Neural cell (in vitro differentiated cells): ENCODE results near the gene GPR89A. TPM values are rescaled to one million over a fixed set of nuclear protein-coding genes. Genes with fewer than 3 reads are reported as not detected.
"Not testable (repeated sequence)": the region's sequence is repeated elsewhere in the genome, so short reads cannot be mapped to it uniquely, and the experiment has no call there.

Experiments used
- H2AFZ ChIP-seq: fragments of 200-600, 300-800 bp; sonication (generic), shearing (Covaris generic); 2 replicates; pipeline ENCODE4 v1.6.0; 2014; ENCODE audit warnings: low read depth, mild to moderate bottlenecking, antibody characterized with exemption, low read length, moderate library complexity
- H3F3A ChIP-seq: fragments of 200-600 bp; shearing (Covaris generic); 2 replicates; pipeline ENCODE4 v1.6.1; 2016; ENCODE audit warnings: mild to moderate bottlenecking, moderate library complexity, mixed read lengths, antibody characterized with exemption, low read length; ENCODE audit not compliant: insufficient read depth, poor library complexity, severe bottlenecking
- H3K27ac ChIP-seq: fragments of 200-600, 300-800 bp; sonication (generic), shearing (Covaris generic); 2 replicates; pipeline ENCODE4 v1.5.1; 2014; ENCODE audit warnings: mild to moderate bottlenecking, low read length, moderate library complexity
- H3K27me3 ChIP-seq: fragments of 300-800, 200-600 bp; sonication (generic), shearing (Covaris generic); 2 replicates; pipeline ENCODE4 v1.6.0; 2014; ENCODE audit warnings: mild to moderate bottlenecking, low read depth, low read length, moderate library complexity; ENCODE audit not compliant: insufficient read depth
- H3K36me3 ChIP-seq: fragments of 300-800, 200-600 bp; sonication (generic), shearing (Covaris generic); 2 replicates; pipeline ENCODE4 v1.5.1; 2014; ENCODE audit warnings: mild to moderate bottlenecking, antibody characterized with exemption, low read length, moderate library complexity; ENCODE audit not compliant: insufficient read depth
- H3K4me2 ChIP-seq: fragments of 300-800, 200-600 bp; sonication (generic), shearing (Covaris generic); 2 replicates; pipeline ENCODE4 v1.6.0; 2014; ENCODE audit warnings: mild to moderate bottlenecking, low read length
- H3K4me3 ChIP-seq: fragments of 300-800, 200-600 bp; sonication (generic), shearing (Covaris generic); 2 replicates; pipeline ENCODE4 v1.5.1; 2014; ENCODE audit warnings: mild to moderate bottlenecking, low read length, moderate library complexity
- H3K79me2 ChIP-seq: fragments of 200-600 bp; shearing (Covaris generic); replicated peaks from 2 replicates; pipeline ENCODE4 v1.6.0; 2014; ENCODE audit warnings: mild to moderate bottlenecking, low read length, moderate library complexity; ENCODE audit not compliant: insufficient read depth
- H3K9ac ChIP-seq: fragments of 300-800, 200-600 bp; sonication (generic), shearing (Covaris generic); 2 replicates; pipeline ENCODE4 v1.6.1; 2016; ENCODE audit warnings: mild to moderate bottlenecking, low read length, mixed read lengths
- H3K9me2 ChIP-seq: fragments of 200-600 bp; shearing (Covaris generic); 2 replicates; pipeline ENCODE4 v1.6.1; 2016; ENCODE audit warnings: mild to moderate bottlenecking, low read length, mixed read lengths; ENCODE audit not compliant: insufficient read depth
- H3K9me3 ChIP-seq: fragments of 200-600, 300-800 bp; sonication (generic), shearing (Covaris generic); 2 replicates; pipeline ENCODE4 v1.6.1; 2016; ENCODE audit warnings: mild to moderate bottlenecking, mixed run types, low read length, moderate library complexity, mixed read lengths
- H4K20me1 ChIP-seq: fragments of 200-600 bp; shearing (Covaris generic); 2 replicates; pipeline ENCODE4 v1.6.1; 2016; ENCODE audit warnings: mild to moderate bottlenecking, mixed run types; ENCODE audit not compliant: insufficient read depth
- EP300 ChIP-seq: fragments of 450-650 bp; conservative IDR thresholded peaks from 2 replicates; pipeline ENCODE4 v1.6.1; 2014; ENCODE audit warnings: antibody characterized with exemption, mild to moderate bottlenecking, moderate library complexity; ENCODE audit not compliant: poor library complexity, severe bottlenecking
- EZH2 ChIP-seq: fragments of 200-600, 300-800 bp; shearing (Covaris generic), sonication (generic); IDR thresholded peaks from 2 replicates; pipeline ENCODE4 v1.6.1; 2014; ENCODE audit warnings: antibody characterized with exemption, low read length, borderline replicate concordance, mild to moderate bottlenecking; ENCODE audit not compliant: insufficient read depth, poor library complexity, severe bottlenecking
- MXI1 ChIP-seq: fragments of 450-650 bp; conservative IDR thresholded peaks from 2 replicates; pipeline ENCODE4 v1.6.1; 2014; ENCODE audit warnings: antibody characterized with exemption, mild to moderate bottlenecking; ENCODE audit not compliant: poor library complexity, severe bottlenecking
- POLR2AphosphoS5 ChIP-seq: IDR thresholded peaks from 2 replicates; pipeline ENCODE4 v1.6.1; 2012
- RAD21 ChIP-seq: fragments of 450-650 bp; conservative IDR thresholded peaks from 2 replicates; pipeline ENCODE4 v1.6.1; 2014; ENCODE audit warnings: antibody characterized with exemption, mild to moderate bottlenecking, moderate library complexity
- SMC3 ChIP-seq: fragments of 450-650 bp; conservative IDR thresholded peaks from 2 replicates; pipeline ENCODE4 v1.6.1; 2014; ENCODE audit warnings: antibody characterized with exemption, mild to moderate bottlenecking, moderate library complexity; ENCODE audit not compliant: poor library complexity
- TAF1 ChIP-seq: IDR thresholded peaks from 2 replicates; pipeline ENCODE4 v1.6.1; 2012; ENCODE audit warnings: low read depth
- polyA plus RNA-seq: library from polyadenylated mRNA; depleted of rRNA; stranded (reverse); fragments of >200 nt; gene quantifications from 2 replicates; pipeline ENCODE4 v1.2.3, GENCODE V29; 2014
- TF ChIP-seq, protein P1 (sequence below): fragments of 450-650 bp; IDR thresholded peaks from 2 replicates; pipeline ENCODE4 v1.5.1; 2014; ENCODE audit warnings: antibody characterized with exemption, mild to moderate bottlenecking, moderate library complexity; ENCODE audit not compliant: poor library complexity, severe bottlenecking
- TF ChIP-seq, protein P2 (sequence below): IDR thresholded peaks from 2 replicates; pipeline ENCODE4 v1.6.1; 2012; ENCODE audit warnings: borderline replicate concordance

Gene GPR89A
- polyA plus RNA-seq, 1 donor from 2014 or later = 38.4 TPM

DNA sequence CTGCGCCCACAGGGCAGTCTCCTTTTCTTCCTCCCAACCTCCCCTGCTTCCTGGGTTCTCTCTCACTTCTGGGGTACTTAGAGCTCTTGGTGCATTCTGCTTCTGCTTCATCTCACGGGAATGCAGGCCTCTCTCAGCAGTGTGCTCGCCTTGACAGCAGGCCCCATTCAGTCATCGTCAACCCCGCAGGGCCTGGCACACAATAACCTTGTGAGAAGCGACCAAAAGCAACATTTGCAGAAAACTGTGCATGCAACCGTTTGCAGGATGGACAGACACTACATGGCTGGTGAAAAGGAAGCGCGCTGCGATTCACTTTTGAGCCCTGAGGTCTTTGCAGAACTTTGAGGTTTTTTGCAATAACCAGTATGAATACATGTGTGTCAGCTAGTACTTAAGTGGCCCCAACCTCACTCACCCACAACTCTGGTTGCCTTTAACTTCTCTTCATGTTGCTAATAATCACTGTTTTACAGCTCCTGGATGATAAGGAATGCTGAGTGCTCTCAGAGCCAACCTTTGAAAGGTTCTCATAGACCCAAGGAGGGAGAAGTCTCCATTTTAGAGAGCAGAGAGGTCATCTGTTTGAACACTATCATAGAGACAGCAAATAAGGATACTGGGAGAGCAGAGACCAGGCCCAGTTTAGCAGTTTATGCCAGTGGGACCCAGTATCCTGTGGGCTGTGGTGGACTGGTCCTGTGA lies 109.0 kb downstream of the GPR89A start:
- Histone ChIP-seq H3K27ac (no peak overlapping the region), H3K4me2 (no peak overlapping the region), H3K9me3 (no peaks in the 10 kb centered on the region), H3K27me3 (no peaks in the 10 kb centered on the region), H3K36me3 (no peaks in the 10 kb centered on the region), H3K9ac (no peak overlapping the region), H3K9me2 (no peaks in the 10 kb centered on the region), H2AFZ (no peak overlapping the region), H3K4me3 (no peak overlapping the region), H4K20me1 (no peaks in the 10 kb centered on the region), H3F3A (no peaks in the 10 kb centered on the region), H3K79me2 (no peaks in the 10 kb centered on the region)
- TF ChIP-seq SMC3 (no peak), EZH2 (no peak), EP300 (no peak), POLR2AphosphoS5 (no peak), MXI1 (no peak), TAF1 (no peak), RAD21 (no peak)
- TF ChIP-seq, protein P1, sequence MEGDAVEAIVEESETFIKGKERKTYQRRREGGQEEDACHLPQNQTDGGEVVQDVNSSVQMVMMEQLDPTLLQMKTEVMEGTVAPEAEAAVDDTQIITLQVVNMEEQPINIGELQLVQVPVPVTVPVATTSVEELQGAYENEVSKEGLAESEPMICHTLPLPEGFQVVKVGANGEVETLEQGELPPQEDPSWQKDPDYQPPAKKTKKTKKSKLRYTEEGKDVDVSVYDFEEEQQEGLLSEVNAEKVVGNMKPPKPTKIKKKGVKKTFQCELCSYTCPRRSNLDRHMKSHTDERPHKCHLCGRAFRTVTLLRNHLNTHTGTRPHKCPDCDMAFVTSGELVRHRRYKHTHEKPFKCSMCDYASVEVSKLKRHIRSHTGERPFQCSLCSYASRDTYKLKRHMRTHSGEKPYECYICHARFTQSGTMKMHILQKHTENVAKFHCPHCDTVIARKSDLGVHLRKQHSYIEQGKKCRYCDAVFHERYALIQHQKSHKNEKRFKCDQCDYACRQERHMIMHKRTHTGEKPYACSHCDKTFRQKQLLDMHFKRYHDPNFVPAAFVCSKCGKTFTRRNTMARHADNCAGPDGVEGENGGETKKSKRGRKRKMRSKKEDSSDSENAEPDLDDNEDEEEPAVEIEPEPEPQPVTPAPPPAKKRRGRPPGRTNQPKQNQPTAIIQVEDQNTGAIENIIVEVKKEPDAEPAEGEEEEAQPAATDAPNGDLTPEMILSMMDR = no peak
- TF ChIP-seq, protein P2, sequence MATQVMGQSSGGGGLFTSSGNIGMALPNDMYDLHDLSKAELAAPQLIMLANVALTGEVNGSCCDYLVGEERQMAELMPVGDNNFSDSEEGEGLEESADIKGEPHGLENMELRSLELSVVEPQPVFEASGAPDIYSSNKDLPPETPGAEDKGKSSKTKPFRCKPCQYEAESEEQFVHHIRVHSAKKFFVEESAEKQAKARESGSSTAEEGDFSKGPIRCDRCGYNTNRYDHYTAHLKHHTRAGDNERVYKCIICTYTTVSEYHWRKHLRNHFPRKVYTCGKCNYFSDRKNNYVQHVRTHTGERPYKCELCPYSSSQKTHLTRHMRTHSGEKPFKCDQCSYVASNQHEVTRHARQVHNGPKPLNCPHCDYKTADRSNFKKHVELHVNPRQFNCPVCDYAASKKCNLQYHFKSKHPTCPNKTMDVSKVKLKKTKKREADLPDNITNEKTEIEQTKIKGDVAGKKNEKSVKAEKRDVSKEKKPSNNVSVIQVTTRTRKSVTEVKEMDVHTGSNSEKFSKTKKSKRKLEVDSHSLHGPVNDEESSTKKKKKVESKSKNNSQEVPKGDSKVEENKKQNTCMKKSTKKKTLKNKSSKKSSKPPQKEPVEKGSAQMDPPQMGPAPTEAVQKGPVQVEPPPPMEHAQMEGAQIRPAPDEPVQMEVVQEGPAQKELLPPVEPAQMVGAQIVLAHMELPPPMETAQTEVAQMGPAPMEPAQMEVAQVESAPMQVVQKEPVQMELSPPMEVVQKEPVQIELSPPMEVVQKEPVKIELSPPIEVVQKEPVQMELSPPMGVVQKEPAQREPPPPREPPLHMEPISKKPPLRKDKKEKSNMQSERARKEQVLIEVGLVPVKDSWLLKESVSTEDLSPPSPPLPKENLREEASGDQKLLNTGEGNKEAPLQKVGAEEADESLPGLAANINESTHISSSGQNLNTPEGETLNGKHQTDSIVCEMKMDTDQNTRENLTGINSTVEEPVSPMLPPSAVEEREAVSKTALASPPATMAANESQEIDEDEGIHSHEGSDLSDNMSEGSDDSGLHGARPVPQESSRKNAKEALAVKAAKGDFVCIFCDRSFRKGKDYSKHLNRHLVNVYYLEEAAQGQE = no peak

DNA sequence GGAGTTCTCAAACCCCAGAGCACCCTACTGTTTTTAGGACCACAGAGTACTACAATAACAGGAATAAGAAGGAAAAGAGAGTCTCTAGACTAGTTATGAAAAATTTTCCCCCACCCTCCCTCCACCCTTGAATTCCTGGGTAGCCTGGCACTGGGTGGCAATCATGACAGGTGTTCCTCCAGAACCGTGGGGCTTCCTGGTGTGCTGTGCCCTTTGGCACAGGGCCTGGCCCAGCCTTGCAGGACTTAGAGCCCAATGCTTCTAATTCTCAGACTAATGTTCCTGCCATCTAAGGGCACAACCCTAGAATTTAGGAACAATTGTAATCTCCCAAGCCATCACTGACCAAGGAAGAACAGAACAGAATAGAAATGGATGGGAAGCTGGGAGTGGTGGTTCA lies 110.0 kb downstream of the GPR89A start:
- TF ChIP-seq TAF1 = no peak
- TF ChIP-seq RAD21 = no peak
- TF ChIP-seq EZH2 = no peak
- TF ChIP-seq, protein P2 = no peak
- no peak for TF ChIP-seq SMC3
- no peak for TF ChIP-seq POLR2AphosphoS5
- no peak for TF ChIP-seq MXI1
- TF ChIP-seq EP300 = no peak
- TF ChIP-seq, protein P1 = no peak
- H3F3A ChIP-seq = no peaks in the 10 kb centered on the region
- no peaks in the 10 kb centered on the region for H3K27me3 ChIP-seq
- no peaks in the 10 kb centered on the region for H3K9me3 ChIP-seq
- no peaks in the 10 kb centered on the region for H3K79me2 ChIP-seq
- H3K4me2 ChIP-seq = no peak overlapping the region
- no peak overlapping the region for H3K27ac ChIP-seq
- no peaks in the 10 kb centered on the region for H3K9me2 ChIP-seq
- no peaks in the 10 kb centered on the region for H4K20me1 ChIP-seq
- no peak overlapping the region for H2AFZ ChIP-seq
- no peaks in the 10 kb centered on the region for H3K36me3 ChIP-seq
- H3K9ac ChIP-seq = no peak overlapping the region
- no peak overlapping the region for H3K4me3 ChIP-seq

DNA sequence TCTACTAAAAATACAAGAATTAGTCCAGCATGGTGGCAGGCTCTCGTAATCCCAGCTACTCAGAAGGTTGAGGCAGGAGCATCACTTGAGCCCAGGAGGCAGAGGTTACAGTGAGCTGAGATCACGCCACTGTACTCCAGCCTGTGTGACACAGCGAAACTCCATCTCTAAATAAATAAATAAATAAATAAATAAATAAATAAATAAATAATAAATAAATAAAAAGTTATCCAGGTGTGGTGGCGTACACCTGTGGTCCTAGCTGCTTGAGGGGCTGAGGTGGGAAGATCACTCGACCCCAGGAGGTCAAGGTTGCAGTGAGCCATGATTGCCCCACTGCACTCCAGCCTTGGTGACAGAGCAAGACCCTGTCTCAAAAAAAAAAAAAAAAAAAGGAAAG lies 110.7 kb downstream of the GPR89A start:
- not testable (repeated sequence) for H3K9ac ChIP-seq, H3K4me3 ChIP-seq, H3K27me3 ChIP-seq, H3F3A ChIP-seq, H3K4me2 ChIP-seq, H3K27ac ChIP-seq, H3K36me3 ChIP-seq, H3K9me2 ChIP-seq, H2AFZ ChIP-seq, H3K79me2 ChIP-seq, H3K9me3 ChIP-seq, H4K20me1 ChIP-seq
